ENCODE measurements around the gene MANSC1. TPM values are rescaled to one million over a fixed set of nuclear protein-coding genes. Genes with fewer than 3 reads are reported as not detected.

MANSC1 gene
- total RNA-seq, 4 donors from 2014 or later, result 5.1 to 34.4 (median 16.9) TPM

DNA sequence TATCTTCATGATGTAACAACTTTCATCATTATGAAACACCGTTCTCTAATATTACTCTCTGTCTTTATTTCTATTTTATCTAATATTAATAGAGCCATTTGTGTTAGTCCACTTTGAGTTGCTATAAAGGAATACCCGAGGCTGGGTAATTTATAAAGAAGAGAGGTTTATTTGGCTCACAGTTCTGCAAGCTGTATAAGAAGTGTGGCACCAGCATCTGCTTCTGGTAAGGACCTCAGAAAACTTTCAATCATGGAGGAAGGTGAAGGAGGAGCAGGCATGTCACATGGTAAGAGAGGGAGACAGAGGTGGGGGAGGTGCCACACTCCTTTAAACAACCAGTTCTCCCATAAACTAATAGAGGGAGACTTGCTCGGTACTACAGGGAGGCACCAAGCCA, 31.9 kb upstream of the MANSC1 start:
- TF ChIP-seq, protein P1, sequence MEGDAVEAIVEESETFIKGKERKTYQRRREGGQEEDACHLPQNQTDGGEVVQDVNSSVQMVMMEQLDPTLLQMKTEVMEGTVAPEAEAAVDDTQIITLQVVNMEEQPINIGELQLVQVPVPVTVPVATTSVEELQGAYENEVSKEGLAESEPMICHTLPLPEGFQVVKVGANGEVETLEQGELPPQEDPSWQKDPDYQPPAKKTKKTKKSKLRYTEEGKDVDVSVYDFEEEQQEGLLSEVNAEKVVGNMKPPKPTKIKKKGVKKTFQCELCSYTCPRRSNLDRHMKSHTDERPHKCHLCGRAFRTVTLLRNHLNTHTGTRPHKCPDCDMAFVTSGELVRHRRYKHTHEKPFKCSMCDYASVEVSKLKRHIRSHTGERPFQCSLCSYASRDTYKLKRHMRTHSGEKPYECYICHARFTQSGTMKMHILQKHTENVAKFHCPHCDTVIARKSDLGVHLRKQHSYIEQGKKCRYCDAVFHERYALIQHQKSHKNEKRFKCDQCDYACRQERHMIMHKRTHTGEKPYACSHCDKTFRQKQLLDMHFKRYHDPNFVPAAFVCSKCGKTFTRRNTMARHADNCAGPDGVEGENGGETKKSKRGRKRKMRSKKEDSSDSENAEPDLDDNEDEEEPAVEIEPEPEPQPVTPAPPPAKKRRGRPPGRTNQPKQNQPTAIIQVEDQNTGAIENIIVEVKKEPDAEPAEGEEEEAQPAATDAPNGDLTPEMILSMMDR (IDR thresholded peaks at IDR 0.05), result no peak
- TF ChIP-seq POLR2A (IDR thresholded peaks at IDR 0.05), result no peak
- Histone ChIP-seq H3K4me1 (no peaks in the 10 kb centered on the region), H3K27ac (no peak overlapping the region), H3K27me3 (no peaks in the 10 kb centered on the region), H3K4me3 (no peak overlapping the region), H3K9me3 (no peaks in the 10 kb centered on the region), H3K36me3 (no peaks in the 10 kb centered on the region)
- intact Hi-C loops (cut with DNase I; ENCODE audit: low total_unique reads), result no loop called here
- DNase-seq, result no peak

DNA sequence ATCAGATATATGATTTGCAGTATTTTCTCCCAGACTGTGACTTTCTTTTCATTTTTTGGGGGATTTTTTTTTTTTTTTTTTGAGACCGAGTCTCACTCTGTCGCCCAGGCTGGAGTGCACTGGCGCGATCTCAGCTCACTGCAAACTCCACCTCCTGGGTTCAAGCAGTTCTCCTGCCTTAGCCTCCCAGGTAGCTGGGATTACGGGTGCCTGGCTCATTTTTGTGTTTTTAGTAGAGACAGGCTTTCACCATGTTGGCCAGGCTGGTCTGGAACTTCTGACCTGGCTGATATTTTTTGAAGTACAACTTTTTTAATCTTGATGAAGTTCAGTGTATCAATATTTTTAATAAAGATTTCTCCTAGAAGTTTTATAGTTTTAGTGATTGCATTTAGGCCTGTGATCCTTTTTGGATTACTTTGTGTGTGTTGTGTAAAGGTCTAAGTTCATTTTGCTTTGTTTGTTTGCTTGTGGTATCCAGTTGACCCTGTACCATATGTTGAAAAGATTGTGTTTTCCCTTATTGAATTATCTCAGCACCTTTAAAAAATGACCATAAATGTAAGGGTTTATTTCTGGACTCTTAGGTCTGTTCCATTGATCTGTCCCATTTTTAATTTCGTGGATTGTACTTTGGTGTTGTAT, 31.0 kb upstream of the MANSC1 start:
- no peak for DNase-seq
- no peak overlapping the region for H3K4me3 ChIP-seq
- no peaks in the 10 kb centered on the region for H3K9me3 ChIP-seq
- no peak overlapping the region for H3K27ac ChIP-seq
- intact Hi-C loops (cut with DNase I; ENCODE audit: low total_unique reads), result no loop called here
- TF ChIP-seq, protein P1 (IDR thresholded peaks at IDR 0.05), result no peak
- no peak for TF ChIP-seq POLR2A (IDR thresholded peaks at IDR 0.05)
- no peaks in the 10 kb centered on the region for H3K27me3 ChIP-seq
- no peaks in the 10 kb centered on the region for H3K4me1 ChIP-seq
- H3K36me3 ChIP-seq, result no peaks in the 10 kb centered on the region

DNA sequence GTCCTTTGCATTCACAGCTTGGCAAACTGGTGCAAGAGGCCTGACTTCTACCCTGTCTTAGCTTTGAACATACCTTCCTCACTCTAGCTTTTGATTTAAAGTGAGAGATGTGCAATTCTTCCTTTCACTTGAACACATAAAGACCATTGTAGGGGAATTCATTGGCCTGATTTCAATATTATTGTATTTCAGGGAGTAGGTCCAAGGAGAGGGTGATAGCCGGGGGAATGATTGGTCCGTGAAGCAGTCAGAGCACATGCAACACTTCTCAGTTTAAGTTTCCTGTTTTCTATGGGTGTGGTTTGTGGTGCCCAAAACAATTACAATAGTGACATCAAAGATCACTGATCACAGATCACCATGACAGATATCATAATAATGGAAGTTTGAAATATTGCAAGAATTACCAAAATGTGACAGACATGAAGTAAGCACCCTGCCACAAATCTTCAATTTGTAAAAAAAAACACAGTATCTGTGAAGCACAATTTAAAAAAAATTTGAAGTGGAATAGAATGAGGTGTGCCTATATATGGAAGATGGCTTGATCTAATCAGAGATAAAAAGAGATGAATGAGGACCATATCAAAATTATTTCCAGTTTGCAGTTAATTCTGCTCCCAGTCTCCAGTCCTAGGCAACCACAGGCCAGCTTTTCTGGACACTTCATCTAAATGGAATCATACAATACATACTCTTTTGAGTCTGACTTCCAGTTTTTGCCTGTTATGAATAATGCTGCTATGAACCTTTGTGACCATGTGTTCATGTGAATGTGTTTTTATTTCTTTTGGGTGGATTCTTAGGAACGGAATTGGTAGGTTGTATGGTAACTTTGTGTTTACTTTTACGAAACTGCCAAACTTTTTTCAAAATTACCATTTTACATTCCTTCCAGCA, 30.0 kb upstream of the MANSC1 start:
- Histone ChIP-seq H3K27ac (no peak overlapping the region), H3K27me3 (no peaks in the 10 kb centered on the region), H3K36me3 (no peaks in the 10 kb centered on the region), H3K4me3 (no peak overlapping the region), H3K4me1 (no peaks in the 10 kb centered on the region), H3K9me3 (no peaks in the 10 kb centered on the region)
- intact Hi-C loops (cut with DNase I; ENCODE audit: low total_unique reads), result loop anchor here (5.0 to 10.0 kb wide), 2 partner anchors 185 to 322 kb away; partner anchors contain the start of gene DUSP16
- no peak for DNase-seq
- no peak for TF ChIP-seq POLR2A (IDR thresholded peaks at IDR 0.05)
- TF ChIP-seq, protein P1 (IDR thresholded peaks at IDR 0.05), result no peak

DNA sequence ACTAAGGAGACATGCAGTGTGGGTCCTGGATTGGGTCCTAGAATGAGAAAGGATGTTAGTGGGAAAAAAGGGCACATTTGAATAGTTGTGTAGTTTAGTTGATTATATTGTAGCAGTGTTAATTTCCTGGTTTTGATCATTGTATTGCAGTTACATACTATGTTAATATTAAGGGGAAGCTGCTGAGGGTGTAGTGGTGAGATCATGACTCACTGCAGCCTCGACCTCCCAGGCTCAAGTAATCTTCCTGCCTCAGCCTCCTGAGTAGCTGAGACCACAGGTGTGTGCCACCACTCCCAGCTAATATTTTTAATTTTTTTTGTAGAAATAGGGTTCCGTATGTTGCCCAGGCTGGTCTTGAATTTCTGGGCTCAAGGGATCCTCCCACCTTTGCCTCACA, 28.6 kb upstream of the MANSC1 start:
- intact Hi-C loops (cut with DNase I; ENCODE audit: low total_unique reads), result loop anchor here (5.0 to 10.0 kb wide), 2 partner anchors 186 to 324 kb away; partner anchors contain the start of gene DUSP16
- no peak for DNase-seq
- H3K4me3 ChIP-seq, result no peak overlapping the region
- H3K27ac ChIP-seq, result no peak overlapping the region
- no peaks in the 10 kb centered on the region for H3K9me3 ChIP-seq
- no peaks in the 10 kb centered on the region for H3K27me3 ChIP-seq
- H3K4me1 ChIP-seq, result no peaks in the 10 kb centered on the region
- no peaks in the 10 kb centered on the region for H3K36me3 ChIP-seq
- TF ChIP-seq POLR2A (IDR thresholded peaks at IDR 0.05), result no peak
- TF ChIP-seq, protein P1 (IDR thresholded peaks at IDR 0.05), result no peak

Measured in uterus (tissue), 4 donors.